Posterior vena cava (tissue), 2 donors: ENCODE data around the gene TMCC1. TPM values are rescaled to one million over a fixed set of nuclear protein-coding genes. Genes with fewer than 3 reads are reported as not detected.
"Not testable (repeated sequence)": the region's sequence is repeated elsewhere in the genome, so short reads cannot be mapped to it uniquely, and the experiment has no call there.

Source experiments
- DNase-seq: peaks from one replicate; pipeline ENCODE4 v3.0.0-alpha.2; 2020; ENCODE audit warnings: low spot score
- intact Hi-C, 2 donors: fragments of 100-400 bp; cut with DNase I; formaldehyde crosslinking; loops; one replicate each; pipeline versions ENCODE4 v1.14.1 to v1.14.2; 2022 to 2023
- total RNA-seq, 2 donors: library from RNA; stranded (reverse); fragmentation: NEBNext Ultra II Directional; extraction: Animal tissue kit (Norgen Biotek cat#: 25700); gene quantifications; one replicate each; pipeline ENCODE4 v1.2.1, GENCODE V29; 2021
- donor health status: DM: yes; HTN: yes; CAD: no.
- donor health status: DM: yes; HTN: yes; CAD: no.

TMCC1 gene
- total RNA-seq, 2 donors from 2014 or later = 38.4 to 47.7 TPM

DNA sequence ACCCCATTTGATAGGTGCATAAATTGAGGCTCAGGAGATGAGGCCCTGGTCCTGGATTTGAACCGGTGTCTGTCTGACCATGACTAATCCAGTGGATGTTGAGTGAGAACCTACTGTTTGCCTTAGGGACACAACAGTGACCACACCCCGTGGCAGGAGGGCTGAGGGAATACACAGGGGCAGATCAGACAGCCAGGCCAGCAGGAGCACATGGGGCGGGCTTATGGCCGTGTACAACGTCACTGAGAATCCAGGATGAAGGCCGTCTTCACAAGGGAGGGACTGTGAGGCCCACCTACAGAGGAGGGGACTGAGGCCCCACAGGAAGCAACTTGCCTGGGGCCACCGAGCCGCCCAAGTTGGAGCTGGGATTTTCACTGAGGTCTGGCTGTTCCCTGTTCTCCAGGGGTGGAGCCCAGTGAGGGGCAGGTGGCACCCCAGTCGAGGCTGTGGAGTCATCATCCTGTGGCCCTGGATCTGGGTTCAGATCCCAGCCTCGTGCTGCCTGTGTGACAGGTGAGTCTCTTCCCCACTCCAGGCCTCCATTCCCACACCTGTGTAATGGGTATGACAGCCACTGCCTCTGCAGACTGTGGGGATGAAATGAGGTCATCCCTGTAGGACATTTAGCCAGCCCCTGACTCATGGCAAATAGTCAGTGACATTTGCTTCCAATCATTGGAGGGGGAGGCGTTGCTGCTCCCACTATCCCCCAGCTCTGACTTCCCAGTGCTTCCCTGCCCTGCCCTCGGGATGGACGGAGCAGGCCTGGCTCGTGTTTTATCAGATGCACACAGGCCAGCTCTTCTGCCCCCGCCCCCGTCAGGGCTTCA is 280.8 kb downstream of the TMCC1 start:
- intact Hi-C loops = no loop called here
- peak; percentile 86 for DNase-seq

GRCh38 chr3:129611812-129612533 is 281.5 kb downstream of the TMCC1 start:
- DNase-seq = peak; percentile 92
- intact Hi-C loops = no loop called here

GRCh38 chr3:129611446-129611800 is 282.1 kb downstream of the TMCC1 start:
- intact Hi-C loops = no loop called here
- DNase-seq = no peak

GRCh38 chr3:129610794-129611445 is 282.6 kb downstream of the TMCC1 start:
- intact Hi-C loops, DNase-seq: not testable (repeated sequence)

- intact Hi-C loops = no loop called here
- DNase-seq = no peak
These were observed 283.2 kb downstream of the TMCC1 start for GRCh38 chr3:129610276-129610675.

DNA sequence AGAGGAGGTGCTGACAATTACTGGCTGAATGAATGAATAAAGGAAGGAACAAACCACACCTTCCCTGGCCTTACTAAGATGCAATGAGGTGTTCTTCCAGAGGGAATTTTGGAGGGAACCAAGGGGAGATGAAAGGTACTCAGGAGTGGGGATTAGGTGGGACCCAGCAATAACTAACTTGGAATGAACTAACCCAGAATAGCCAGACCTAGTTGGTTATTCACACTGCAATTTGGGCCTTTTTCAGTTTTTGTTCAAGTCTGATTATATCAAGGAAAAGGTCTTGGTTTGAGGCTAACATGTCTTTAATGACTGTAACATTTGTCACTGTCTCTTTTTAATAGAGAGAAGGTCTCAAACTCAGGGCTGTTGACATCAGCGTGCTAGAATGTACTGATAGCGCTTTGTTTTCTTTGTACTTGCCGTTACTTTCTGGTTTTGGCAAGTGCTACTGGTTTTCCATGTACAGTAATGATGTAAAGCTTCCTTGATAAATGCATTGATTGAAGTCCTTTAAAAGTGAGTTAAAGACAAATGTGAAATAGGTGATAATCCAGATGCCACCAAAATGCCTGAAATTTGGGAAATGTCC is 283.8 kb downstream of the TMCC1 start:
- no peak for DNase-seq
- intact Hi-C loops = loop anchor here in 1 of 2 donors (5.0 kb wide), 1 partner anchor 107 kb away; no protein-coding TSS in a partner anchor

- intact Hi-C loops = loop anchor here in 1 of 2 donors (5.0 kb wide), 1 partner anchor 107 kb away; no protein-coding TSS in a partner anchor
- DNase-seq = no peak
These were observed 284.4 kb downstream of the TMCC1 start for GRCh38 chr3:129608936-129609590.

GRCh38 chr3:129608087-129608935 is 285.2 kb downstream of the TMCC1 start:
- intact Hi-C loops = loop anchor here in 1 of 2 donors (5.0 kb wide), 1 partner anchor 106 kb away; no protein-coding TSS in a partner anchor
- DNase-seq = no peak

- no peak for DNase-seq
- intact Hi-C loops = loop anchor here in 1 of 2 donors (5.0 kb wide), 1 partner anchor 105 kb away; no protein-coding TSS in a partner anchor
These were observed 286.0 kb downstream of the TMCC1 start for GRCh38 chr3:129607391-129608068.

- intact Hi-C loops = loop anchor here in 1 of 2 donors (5.0 kb wide), 1 partner anchor 105 kb away; no protein-coding TSS in a partner anchor
- peak; percentile 95 for DNase-seq
These were observed 286.7 kb downstream of the TMCC1 start, which contains the start of gene PLXND1 for GRCh38 chr3:129606636-129607390. PLXND1 (minus strand) TSS chr3:129606676; CDS start chr3:129606639, 37 bp downstream.

DNA sequence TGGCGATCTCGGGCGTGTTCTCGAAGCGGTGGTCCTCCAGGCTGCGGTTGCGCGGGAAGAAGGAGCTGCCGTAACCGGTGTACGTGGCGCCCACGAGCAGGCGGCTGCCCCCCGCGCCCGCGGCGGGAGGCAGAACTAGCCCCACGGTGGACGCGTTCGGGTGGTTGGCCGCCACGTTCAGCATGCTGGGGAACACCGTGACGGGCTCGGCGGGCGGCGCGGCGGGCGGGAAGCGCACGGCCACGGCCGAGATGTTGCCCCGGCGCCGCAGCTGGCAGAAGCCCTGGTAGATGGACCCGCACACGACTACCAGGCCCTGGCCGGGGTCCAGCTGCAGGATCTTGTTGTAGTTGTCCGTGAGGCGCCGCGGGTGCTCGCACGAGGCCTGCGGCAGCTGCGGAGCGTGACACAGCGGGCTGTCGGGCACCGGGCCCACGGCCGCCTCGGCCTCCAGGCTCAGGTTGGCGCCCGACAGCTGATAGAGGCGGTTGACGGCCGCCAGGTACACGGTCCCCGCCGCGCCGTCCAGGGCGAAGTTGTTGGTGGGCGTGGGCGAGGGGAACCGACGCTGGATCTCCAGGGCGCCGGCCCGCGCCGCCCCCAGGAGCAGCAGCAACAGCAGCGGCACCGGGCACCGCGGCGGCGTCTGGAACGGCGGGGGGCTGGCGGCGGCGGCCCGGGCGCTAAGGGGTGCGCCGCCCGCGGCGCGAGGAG is 287.4 kb downstream of the TMCC1 start:
- intact Hi-C loops = loop anchor here (2.0 to 5.0 kb wide), 2 partner anchors 41 to 104 kb away; no protein-coding TSS in a partner anchor
- no peak for DNase-seq

DNA sequence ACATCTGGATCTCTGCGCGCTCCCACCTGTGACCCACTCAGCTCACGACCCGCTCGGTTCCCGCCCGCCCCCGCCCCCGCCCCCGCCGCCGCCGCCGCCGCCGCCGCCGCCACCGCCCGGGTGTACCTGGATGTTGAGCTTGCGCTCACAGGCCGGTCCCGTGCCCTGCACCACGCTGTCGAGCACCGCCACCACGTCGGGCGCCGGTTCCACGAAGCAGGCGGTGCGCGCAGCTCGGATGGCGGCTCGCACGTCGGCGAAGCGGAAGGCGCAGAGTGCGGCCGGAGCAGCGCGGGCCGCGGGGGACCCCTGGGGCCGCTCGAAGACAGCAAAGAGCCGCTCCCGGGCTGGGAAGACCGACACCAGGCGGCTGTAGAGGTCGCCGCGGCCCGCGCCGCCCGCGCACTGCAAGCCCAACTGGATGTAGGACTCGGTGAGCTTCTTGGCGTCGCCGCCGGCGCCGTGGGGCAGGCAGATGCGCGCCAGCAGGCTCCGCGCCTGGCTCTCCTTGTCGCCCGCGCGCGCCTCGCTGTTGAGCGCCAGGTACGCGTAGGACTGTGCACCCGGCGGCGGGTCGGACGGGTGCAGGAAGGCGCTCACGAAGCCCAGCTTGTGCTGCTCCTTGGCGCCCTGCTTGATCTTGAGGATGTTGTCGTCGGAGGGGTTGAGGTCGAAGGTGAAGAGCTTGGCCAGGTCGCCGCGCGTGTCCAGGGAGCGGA is 288.1 kb downstream of the TMCC1 start:
- intact Hi-C loops = loop anchor here (2.0 to 5.0 kb wide), 2 partner anchors 41 to 103 kb away; no protein-coding TSS in a partner anchor
- no peak for DNase-seq

GRCh38 chr3:129604767-129605166 is 288.7 kb downstream of the TMCC1 start:
- intact Hi-C loops = loop anchor here (2.0 to 5.0 kb wide), 2 partner anchors 40 to 102 kb away; no protein-coding TSS in a partner anchor
- DNase-seq = no peak

- no peak for DNase-seq
- intact Hi-C loops = loop anchor here in 1 of 2 donors (2.0 kb wide), 1 partner anchor 39 kb away; no protein-coding TSS in a partner anchor
These were observed 289.3 kb downstream of the TMCC1 start for GRCh38 chr3:129603991-129604749.
